SK-N-SH (cell line): Measurements from ENCODE around the gene ZNF791. TPM values are rescaled to one million over a fixed set of nuclear protein-coding genes. Genes with fewer than 3 reads are reported as not detected.

Experiments used
- CTCF ChIA-PET: fragments of 300-600, 350-600 bp; formaldehyde crosslinking; extraction: SDS; loops from one replicate; lab custom pipeline; 2021; lab: Yijun Ruan, JAX
- POLR2A ChIA-PET: fragments of 350-600 bp; sonication (Branson Sonifier 250); formaldehyde crosslinking; extraction: SDS; loops from one replicate; lab custom pipeline; 2020; ENCODE audit warnings: antibody characterized with exemption, inconsistent platforms; lab: Yijun Ruan, JAX
- DNase-seq: peaks from one replicate; pipeline ENCODE4 v3.0.0; 2012
- H2AFZ ChIP-seq: fragments of 200-600 bp; sonication (generic); 2 replicates; pipeline ENCODE4 v1.8.1; 2016; ENCODE audit warnings: antibody characterized with exemption, mild to moderate bottlenecking, low read depth
- H3F3A ChIP-seq: fragments of 200-600 bp; sonication (generic); replicated peaks from 2 replicates; pipeline ENCODE3; 2016; ENCODE audit warnings: antibody characterized with exemption, mild to moderate bottlenecking; ENCODE audit not compliant: insufficient read depth
- H3K27ac ChIP-seq, 2 experiments: fragments of 200-500 bp in 1 of 2; fragments of 200-600 bp in 1 of 2; sonication (Bioruptor generic) in 1 of 2; sonication (generic), shearing (Covaris generic) in 1 of 2; 2 replicates each; pipeline versions ENCODE4 v1.5.1 to v1.6.1; 2014 to 2016; ENCODE audit warnings: low read depth in 2 of 2, inconsistent platforms in 1 of 2, low read length in 1 of 2, mild to moderate bottlenecking in 1 of 2, mixed read lengths in 1 of 2
- H3K27me3 ChIP-seq: fragments of 200-600 bp; sonication (generic), shearing (Covaris generic); 2 replicates; pipeline ENCODE4 v1.6.1; 2016; ENCODE audit warnings: mixed run types; ENCODE audit not compliant: insufficient read depth
- H3K36me3 ChIP-seq, 2 experiments: fragments of 200-500 bp in 1 of 2; fragments of 200-600 bp in 1 of 2; sonication (Bioruptor generic) in 1 of 2; sonication (generic) in 1 of 2; replicated peaks in 1 of 2; 2 replicates each; pipeline versions ENCODE3 to v1.5.1; 2014 to 2016; ENCODE audit warnings: low read length in 1 of 2, mild to moderate bottlenecking in 1 of 2; ENCODE audit not compliant: insufficient read depth in 2 of 2, control insufficient read depth in 1 of 2
- H3K4me1 ChIP-seq, 2 experiments: fragments of 200-500 bp in 1 of 2; fragments of 200-600 bp in 1 of 2; sonication (Bioruptor generic) in 1 of 2; sonication (generic), shearing (Covaris generic) in 1 of 2; 2 replicates each; pipeline versions ENCODE4 v1.5.1 to v1.6.1; 2014 to 2016; ENCODE audit warnings: low read depth in 1 of 2, low read length in 1 of 2, mixed run types in 1 of 2; ENCODE audit not compliant: insufficient read depth in 2 of 2, control insufficient read depth in 1 of 2
- H3K4me2 ChIP-seq: fragments of 200-600 bp; sonication (generic), shearing (Covaris generic); 2 replicates; pipeline ENCODE4 v1.6.1; 2017; ENCODE audit warnings: mixed run types
- H3K4me3 ChIP-seq, 2 experiments: fragments of 200-500 bp in 1 of 2; fragments of 200-600 bp in 1 of 2; sonication (Bioruptor generic) in 1 of 2; sonication (generic), shearing (Covaris generic) in 1 of 2; 2 replicates each; pipeline versions ENCODE4 v1.5.1 to v1.8.1; 2014 to 2016; ENCODE audit warnings: low read depth in 2 of 2, inconsistent platforms in 1 of 2, low read length in 1 of 2, mild to moderate bottlenecking in 1 of 2, mixed read lengths in 1 of 2, moderate library complexity in 1 of 2
- H3K79me2 ChIP-seq: fragments of 200-600 bp; sonication (generic); 2 replicates; pipeline ENCODE4 v1.8.1; 2017; ENCODE audit warnings: mild to moderate bottlenecking; ENCODE audit not compliant: insufficient read depth
- H3K9ac ChIP-seq: fragments of 200-600 bp; sonication (generic); 2 replicates; pipeline ENCODE4 v1.6.1; 2017; ENCODE audit warnings: mixed run types
- H3K9me2 ChIP-seq: fragments of 200-600 bp; sonication (generic); 2 replicates; pipeline ENCODE4 v1.6.1; 2017; ENCODE audit warnings: mixed run types
- H3K9me3 ChIP-seq: fragments of 200-600 bp; sonication (generic); 2 replicates; pipeline ENCODE4 v1.6.1; 2017; ENCODE audit warnings: mixed run types, mild to moderate bottlenecking, moderate library complexity
- H4K20me1 ChIP-seq: fragments of 200-600 bp; sonication (generic); 2 replicates; pipeline ENCODE4 v1.6.1; 2017; ENCODE audit warnings: mild to moderate bottlenecking, mixed run types; ENCODE audit not compliant: insufficient read depth
- CHD2 ChIP-seq: fragments of 150-350 bp; IDR thresholded peaks from 2 replicates; pipeline ENCODE4 v1.6.1; 2018; ENCODE audit warnings: low read length; ENCODE audit not compliant: partially characterized antibody
- ELF1 ChIP-seq: IDR thresholded peaks from 2 replicates; pipeline ENCODE4 v1.4.0; 2012
- EP300 ChIP-seq, 2 experiments: IDR thresholded peaks; 2 replicates each; pipeline versions ENCODE4 v1.4.0 to v1.6.1; 2012; ENCODE audit warnings: borderline replicate concordance in 1 of 2, low read depth in 1 of 2, low read length in 1 of 2
- FOXJ3 ChIP-seq: sonication (generic); formaldehyde crosslinking; IDR thresholded peaks from 2 replicates; pipeline ENCODE4 v1.5.1; 2020; ENCODE audit warnings: mild to moderate bottlenecking, missing genetic modification reagents
- GATA2 ChIP-seq: sonication (generic); formaldehyde crosslinking; IDR thresholded peaks from 2 replicates; pipeline ENCODE4 v1.5.0; 2020; ENCODE audit warnings: mild to moderate bottlenecking, missing genetic modification reagents
- POLR2AphosphoS5 ChIP-seq: IDR thresholded peaks from 2 replicates; pipeline ENCODE4 v1.6.1; 2012; ENCODE audit warnings: low read depth, low read length
- RAD21 ChIP-seq: IDR thresholded peaks from 2 replicates; pipeline ENCODE4 v1.6.1; 2012; ENCODE audit warnings: mild to moderate bottlenecking, low read length
- RCOR1 ChIP-seq: fragments of 150-350 bp; IDR thresholded peaks from 2 replicates; pipeline ENCODE4 v1.6.1; 2017; ENCODE audit warnings: antibody characterized with exemption, low read length
- RFX5 ChIP-seq: IDR thresholded peaks from 2 replicates; pipeline ENCODE4 v1.6.1; 2012; ENCODE audit warnings: mild to moderate bottlenecking, improper control_type of control experiment, low read length
- SIN3A ChIP-seq: IDR thresholded peaks from 2 replicates; pipeline ENCODE4 v1.6.1; 2012; ENCODE audit warnings: low read depth, mild to moderate bottlenecking, low read length, moderate library complexity, borderline replicate concordance
- SMC3 ChIP-seq: IDR thresholded peaks from 2 replicates; pipeline ENCODE4 v1.6.1; 2012; ENCODE audit warnings: low read depth, low read length, improper control_type of control experiment
- TAF1 ChIP-seq: IDR thresholded peaks from 2 replicates; pipeline ENCODE4 v1.6.1; 2012; ENCODE audit warnings: low read depth, mild to moderate bottlenecking, low read length, moderate library complexity, borderline replicate concordance
- USF1 ChIP-seq: IDR thresholded peaks from 2 replicates; pipeline ENCODE4 v1.4.0; 2012; ENCODE audit warnings: low read depth, borderline replicate concordance
- YY1 ChIP-seq: IDR thresholded peaks from 2 replicates; pipeline ENCODE4 v1.4.0; 2012; ENCODE audit warnings: low read depth, mild to moderate bottlenecking
- WGBS: methylation state at CpG from one replicate; pipeline ENCODE4 v1.1.6; 2017; ENCODE audit warnings: low lambda C conversion rate; 5-methylcytosine and 5-hydroxymethylcytosine counted together
- polyA plus RNA-seq, 3 experiments: library from polyadenylated mRNA; depleted of rRNA; stranded (reverse); fragments of >200 nt; gene quantifications; 2 replicates each; pipeline ENCODE4 v1.2.3, GENCODE V29; 2012
- TF ChIP-seq, protein P1 (sequence below): fragments of 150-350 bp; IDR thresholded peaks from 2 replicates; pipeline ENCODE4 v1.6.1; 2016; ENCODE audit warnings: mild to moderate bottlenecking, low read depth, low read length
- TF ChIP-seq, protein P2 (sequence below): IDR thresholded peaks from 2 replicates; pipeline ENCODE4; 2012

ZNF791 gene
- polyA plus RNA-seq, 1 of the 3 experiments (the other 2 are of a cell fraction): 8.9 TPM

- Histone ChIP-seq H3K36me3 (peaks cover 33 to 92% of the 10 kb centered on the region in 2 experiments), H3K79me2 (peaks cover 8% of the 10 kb centered on the region; the same call in 1 of the 2 replicates), H3K27ac (no peak overlapping the region), H3K4me3 (no peak overlapping the region), H3K4me1 (no peaks in the 10 kb centered on the region), H3K4me2 (no peak overlapping the region), H4K20me1 (no peaks in the 10 kb centered on the region), H3K9ac (no peak overlapping the region), H3K9me3 (peaks cover 15% of the 10 kb centered on the region; the same call in 1 of the 2 replicates), H3K27me3 (no peaks in the 10 kb centered on the region), H3K9me2 (no peaks in the 10 kb centered on the region), H3F3A (peaks cover 13% of the 10 kb centered on the region), H2AFZ (no peak overlapping the region)
- ChIA-PET POLR2A (no interaction called here), CTCF (interaction anchor here (2.5 kb wide), 1 partner anchor 11 kb away, joined by 8 read pairs; no protein-coding TSS in a partner anchor)
- WGBS: 95% methylated on average over 17 of the region's 17 CpGs
- DNase-seq: no peak
- no peak for TF ChIP-seq ELF1
- TF ChIP-seq, protein P1, sequence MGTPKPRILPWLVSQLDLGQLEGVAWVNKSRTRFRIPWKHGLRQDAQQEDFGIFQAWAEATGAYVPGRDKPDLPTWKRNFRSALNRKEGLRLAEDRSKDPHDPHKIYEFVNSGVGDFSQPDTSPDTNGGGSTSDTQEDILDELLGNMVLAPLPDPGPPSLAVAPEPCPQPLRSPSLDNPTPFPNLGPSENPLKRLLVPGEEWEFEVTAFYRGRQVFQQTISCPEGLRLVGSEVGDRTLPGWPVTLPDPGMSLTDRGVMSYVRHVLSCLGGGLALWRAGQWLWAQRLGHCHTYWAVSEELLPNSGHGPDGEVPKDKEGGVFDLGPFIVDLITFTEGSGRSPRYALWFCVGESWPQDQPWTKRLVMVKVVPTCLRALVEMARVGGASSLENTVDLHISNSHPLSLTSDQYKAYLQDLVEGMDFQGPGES: no peak
- no peak for TF ChIP-seq RFX5
- TF ChIP-seq USF1: no peak
- TF ChIP-seq, protein P2, sequence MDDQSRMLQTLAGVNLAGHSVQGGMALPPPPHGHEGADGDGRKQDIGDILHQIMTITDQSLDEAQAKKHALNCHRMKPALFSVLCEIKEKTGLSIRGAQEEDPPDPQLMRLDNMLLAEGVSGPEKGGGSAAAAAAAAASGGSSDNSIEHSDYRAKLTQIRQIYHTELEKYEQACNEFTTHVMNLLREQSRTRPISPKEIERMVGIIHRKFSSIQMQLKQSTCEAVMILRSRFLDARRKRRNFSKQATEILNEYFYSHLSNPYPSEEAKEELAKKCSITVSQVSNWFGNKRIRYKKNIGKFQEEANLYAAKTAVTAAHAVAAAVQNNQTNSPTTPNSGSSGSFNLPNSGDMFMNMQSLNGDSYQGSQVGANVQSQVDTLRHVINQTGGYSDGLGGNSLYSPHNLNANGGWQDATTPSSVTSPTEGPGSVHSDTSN: no peak
- no peak for TF ChIP-seq TAF1
- TF ChIP-seq YY1: no peak
- TF ChIP-seq SMC3: no peak
- no peak for TF ChIP-seq FOXJ3 (CRISPR knock-in tag)
- TF ChIP-seq RAD21: no peak
- no peak for TF ChIP-seq RCOR1
- no peak for TF ChIP-seq GATA2 (CRISPR knock-in tag)
- no peak for TF ChIP-seq CHD2
- no peak for TF ChIP-seq POLR2AphosphoS5
- no peak for TF ChIP-seq SIN3A
- TF ChIP-seq EP300 (IDR thresholded peaks at IDR 0.05; ENCODE audit: borderline replicate concordance in 1 of 2, low read depth in 1 of 2, low read length in 1 of 2): no peak
These were observed 17.6 kb downstream of the ZNF791 start for GRCh38 chr19:12628040-12629022.
